GM18951 (cell line): Measurements from ENCODE around the gene WDR75.

Experiments used
- POLR2A ChIP-seq: IDR thresholded peaks from 4 replicates; pipeline ENCODE4 v1.6.1; 2011; ENCODE audit warnings: mild to moderate bottlenecking; ENCODE audit not compliant: insufficient read length, insufficient read depth; ENCODE audit errors: extremely low read depth
- in situ Hi-C: fragments of 300-500 bp; cut with MboI; formaldehyde crosslinking; loops from one replicate; pipeline ENCODE4 v1.12.0; 2022; ENCODE audit warnings: low sequenced_read_pairs, mixed read lengths, inconsistent platforms; ENCODE audit not compliant: unreplicated experiment

Gene WDR75

DNA sequence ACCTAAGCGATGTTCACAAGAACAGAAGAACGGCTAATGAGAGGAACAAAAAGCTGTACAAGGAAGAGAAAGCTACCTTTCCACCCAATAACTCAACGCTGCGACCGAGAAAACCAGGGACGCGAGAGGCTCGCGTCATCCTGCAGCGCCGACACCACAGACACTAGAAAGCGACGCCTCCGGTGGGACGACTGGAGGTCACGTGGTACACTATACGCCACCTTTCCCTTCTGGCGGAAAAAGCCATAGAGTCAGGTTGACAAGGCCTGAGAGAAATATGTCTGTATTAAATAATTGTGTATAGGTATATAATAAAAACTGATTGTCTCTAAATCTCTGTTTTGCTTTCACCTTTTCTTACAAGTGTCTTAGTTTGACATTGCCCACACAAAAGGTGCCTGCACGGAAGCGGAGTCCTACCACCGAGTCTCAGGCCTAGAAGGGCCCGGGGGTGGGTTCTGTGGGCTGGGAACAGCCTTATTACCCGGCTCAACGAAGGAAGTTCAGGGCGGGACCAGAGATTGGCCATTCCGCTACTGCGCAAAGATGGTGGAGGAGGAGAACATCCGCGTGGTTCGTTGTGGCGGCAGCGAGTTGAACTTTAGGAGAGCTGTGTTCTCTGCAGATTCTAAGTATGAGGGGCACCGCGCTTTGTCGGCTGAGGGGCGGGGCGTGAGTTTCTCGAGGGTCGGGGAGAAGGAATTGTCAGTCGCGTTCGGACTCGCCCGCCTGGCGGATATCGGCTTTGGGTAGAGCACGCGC, at the start of gene WDR75:
WDR75 (plus strand) TSS at position 528 of the 762 bp plus-strand sequence; CDS start at position 547, 19 bp downstream.
- peak; percentile 90 for TF ChIP-seq POLR2A
- in situ Hi-C loops = no loop called here

DNA sequence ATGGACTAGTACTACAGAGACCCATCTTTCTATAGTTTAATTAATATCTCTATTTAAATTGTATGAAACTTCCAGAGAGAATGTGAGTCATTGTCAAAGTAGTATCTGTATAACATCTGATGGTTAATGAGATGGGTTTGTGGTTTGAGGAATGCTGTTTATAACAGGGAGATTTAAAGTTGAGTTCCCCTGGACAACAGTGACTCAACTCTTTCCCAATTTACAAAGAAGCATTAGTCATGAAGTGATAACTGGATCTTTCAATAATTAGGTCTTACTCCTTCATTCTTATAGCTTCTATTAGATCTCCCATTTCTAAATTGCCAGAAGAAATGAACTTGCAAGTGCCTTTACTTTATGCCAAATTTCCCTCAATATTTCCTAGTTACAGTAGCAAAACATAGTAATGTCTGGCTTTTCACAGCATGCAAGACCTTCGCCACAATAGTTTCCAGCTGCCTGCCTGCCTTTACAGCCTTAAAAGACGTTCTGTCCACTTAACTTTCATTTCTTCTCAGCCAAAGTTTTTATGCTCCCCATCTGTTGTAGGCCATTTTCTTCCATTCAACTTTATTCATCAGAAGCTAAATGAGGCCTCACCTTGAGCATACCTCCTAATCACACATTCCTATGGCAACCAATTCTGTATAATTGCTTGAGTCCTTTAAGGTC, 47.7 kb upstream of the WDR75 start:
- no peak for TF ChIP-seq POLR2A
- in situ Hi-C loops = no loop called here

- in situ Hi-C loops = no loop called here
- no peak for TF ChIP-seq POLR2A
Measured at GRCh38 chr2:189394525-189394924, 46.7 kb upstream of the WDR75 start.

DNA sequence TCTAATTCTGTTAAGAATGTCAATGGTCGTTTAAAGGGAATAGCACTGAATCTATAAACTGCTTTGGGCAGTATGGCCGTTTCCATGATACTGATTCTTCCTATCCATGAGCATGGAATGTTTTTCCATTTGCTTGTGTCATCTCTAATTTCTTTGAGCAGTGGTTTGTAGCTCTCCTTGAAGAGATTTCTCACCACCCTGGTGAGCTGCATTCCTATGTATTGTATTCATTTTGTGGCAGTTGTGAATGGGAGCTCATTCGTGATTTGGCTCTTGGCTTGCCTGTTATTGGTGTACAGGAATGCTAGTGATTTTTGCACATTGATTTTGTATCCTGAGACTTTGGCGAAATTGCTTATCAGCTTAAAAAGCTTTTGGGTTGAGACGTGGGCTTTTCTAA, 38.3 kb upstream of the WDR75 start:
- TF ChIP-seq POLR2A = no peak
- in situ Hi-C loops = loop anchor here (25.0 kb wide), 2 partner anchors 291 to 866 kb away; no protein-coding TSS in a partner anchor

DNA sequence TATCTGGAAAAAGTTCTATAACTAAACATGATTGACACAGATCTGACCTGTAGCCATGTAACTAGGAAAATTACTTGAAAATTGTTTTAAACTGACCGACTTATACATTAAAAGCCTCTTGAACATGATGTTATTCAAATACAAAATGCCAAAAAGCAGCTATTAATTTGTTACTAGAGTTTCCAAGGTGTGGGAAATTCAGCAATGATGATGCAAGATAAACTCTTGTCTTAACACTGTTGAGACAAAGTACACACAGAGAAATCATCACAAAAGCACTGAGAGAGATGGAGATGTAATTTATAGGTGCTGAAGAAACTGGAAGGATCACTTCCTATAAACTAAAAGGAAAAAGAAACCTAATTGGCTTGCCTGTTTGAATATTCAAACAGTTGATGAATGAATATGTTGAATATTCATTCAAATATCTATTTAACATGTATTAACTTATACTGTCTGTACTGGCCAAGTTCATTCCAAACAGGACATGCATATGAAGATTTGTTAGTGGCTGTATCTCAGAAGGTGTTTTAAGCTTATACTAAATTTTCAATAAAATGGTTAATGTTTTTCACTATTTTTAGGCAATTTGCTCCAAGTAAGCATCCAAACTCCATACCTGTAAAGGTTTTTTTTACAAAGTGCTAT, 34.6 kb upstream of the WDR75 start:
- TF ChIP-seq POLR2A = no peak
- in situ Hi-C loops = loop anchor here (25.0 kb wide), 2 partner anchors 294 to 869 kb away; no protein-coding TSS in a partner anchor

DNA sequence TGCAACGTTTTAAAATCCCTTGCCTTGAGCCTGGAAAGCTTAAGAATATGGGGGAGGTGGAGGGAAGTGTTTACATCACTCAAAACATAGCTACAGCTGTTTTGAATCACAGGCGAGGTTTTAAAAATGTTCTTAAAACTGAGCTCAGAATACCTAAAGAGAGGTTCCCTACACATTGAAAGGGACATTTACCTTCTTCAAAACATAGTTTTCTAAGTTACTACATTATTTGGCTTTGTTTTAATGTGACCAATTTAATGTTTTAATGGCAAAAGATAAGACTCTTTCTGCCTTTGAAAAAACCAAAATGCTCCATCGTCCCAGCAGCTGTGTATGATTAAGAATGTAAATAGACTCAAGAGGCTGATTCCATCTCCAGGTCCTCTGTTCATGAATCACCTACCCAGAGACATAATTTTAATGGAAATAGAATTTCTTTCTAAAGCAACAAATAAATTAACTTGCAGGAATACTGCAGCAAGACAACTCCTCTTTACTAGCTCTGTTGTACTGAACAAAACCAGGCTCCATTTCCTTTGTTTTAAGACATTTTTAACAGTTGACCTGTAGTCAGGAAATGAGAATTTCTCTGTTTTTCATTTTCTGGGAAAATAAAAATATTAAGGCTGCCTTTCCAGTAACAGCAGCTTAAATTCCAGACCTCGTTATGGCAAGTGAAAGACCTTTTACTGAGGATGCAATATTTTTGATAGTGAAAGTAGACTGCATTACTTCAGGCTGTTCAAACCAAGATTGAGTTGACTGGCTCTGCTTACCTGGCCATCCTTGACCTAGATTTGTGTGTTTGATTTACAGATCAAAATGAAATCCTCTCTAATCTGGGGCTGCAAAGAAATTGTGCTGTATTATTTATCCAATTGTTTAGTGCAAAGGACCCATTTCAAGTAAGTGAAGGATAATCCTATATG, 33.7 kb upstream of the WDR75 start:
- in situ Hi-C loops = loop anchor here (25.0 kb wide), 2 partner anchors 295 to 870 kb away; no protein-coding TSS in a partner anchor
- TF ChIP-seq POLR2A = no peak

GRCh38 chr2:189408294-189408693, 33.0 kb upstream of the WDR75 start:
- no peak for TF ChIP-seq POLR2A
- in situ Hi-C loops = loop anchor here (25.0 kb wide), 2 partner anchors 296 to 871 kb away; no protein-coding TSS in a partner anchor

GRCh38 chr2:189409131-189409530, 32.1 kb upstream of the WDR75 start:
- in situ Hi-C loops = loop anchor here (25.0 kb wide), 2 partner anchors 297 to 872 kb away; no protein-coding TSS in a partner anchor
- TF ChIP-seq POLR2A = no peak

GRCh38 chr2:189409647-189410046, 31.6 kb upstream of the WDR75 start:
- no peak for TF ChIP-seq POLR2A
- in situ Hi-C loops = loop anchor here (25.0 kb wide), 2 partner anchors 297 to 872 kb away; no protein-coding TSS in a partner anchor

DNA sequence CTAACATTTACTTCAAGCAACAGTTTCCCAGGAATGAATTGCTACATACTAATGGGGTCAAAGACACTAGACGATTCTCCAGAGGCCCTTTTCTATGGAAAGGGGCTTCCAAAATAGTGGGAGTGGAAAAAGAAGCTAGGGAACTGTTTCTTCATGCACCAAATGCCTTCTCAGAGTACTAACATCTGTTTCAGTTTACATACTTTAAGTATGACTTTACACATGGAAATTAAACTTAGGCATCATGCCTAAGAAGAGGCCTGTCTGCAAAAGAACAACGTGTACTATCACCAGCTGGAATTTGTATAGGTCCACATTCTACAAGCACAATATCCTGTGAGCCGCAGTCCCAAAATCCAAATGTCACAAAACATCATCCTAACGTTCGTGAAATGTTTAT, 29.4 kb upstream of the WDR75 start:
- TF ChIP-seq POLR2A = no peak
- in situ Hi-C loops = loop anchor here (25.0 kb wide), 2 partner anchors 300 to 875 kb away; no protein-coding TSS in a partner anchor

GRCh38 chr2:189412330-189412953, 28.8 kb upstream of the WDR75 start:
- in situ Hi-C loops = loop anchor here (25.0 kb wide), 2 partner anchors 300 to 875 kb away; no protein-coding TSS in a partner anchor

GRCh38 chr2:189413249-189413648, 28.0 kb upstream of the WDR75 start:
- in situ Hi-C loops = loop anchor here (25.0 kb wide), 2 partner anchors 301 to 876 kb away; no protein-coding TSS in a partner anchor
- TF ChIP-seq POLR2A = no peak

More at GRCh38 chr2:189412330-189412953, 28.8 kb upstream of the WDR75 start:
- no peak for TF ChIP-seq POLR2A

- in situ Hi-C loops = loop anchor here (25.0 kb wide), 2 partner anchors 309 to 884 kb away; no protein-coding TSS in a partner anchor
- TF ChIP-seq POLR2A = no peak
Measured at GRCh38 chr2:189421644-189422043, 19.6 kb upstream of the WDR75 start.
